ENCODE results near the gene TLN1.

TLN1 gene

DNA sequence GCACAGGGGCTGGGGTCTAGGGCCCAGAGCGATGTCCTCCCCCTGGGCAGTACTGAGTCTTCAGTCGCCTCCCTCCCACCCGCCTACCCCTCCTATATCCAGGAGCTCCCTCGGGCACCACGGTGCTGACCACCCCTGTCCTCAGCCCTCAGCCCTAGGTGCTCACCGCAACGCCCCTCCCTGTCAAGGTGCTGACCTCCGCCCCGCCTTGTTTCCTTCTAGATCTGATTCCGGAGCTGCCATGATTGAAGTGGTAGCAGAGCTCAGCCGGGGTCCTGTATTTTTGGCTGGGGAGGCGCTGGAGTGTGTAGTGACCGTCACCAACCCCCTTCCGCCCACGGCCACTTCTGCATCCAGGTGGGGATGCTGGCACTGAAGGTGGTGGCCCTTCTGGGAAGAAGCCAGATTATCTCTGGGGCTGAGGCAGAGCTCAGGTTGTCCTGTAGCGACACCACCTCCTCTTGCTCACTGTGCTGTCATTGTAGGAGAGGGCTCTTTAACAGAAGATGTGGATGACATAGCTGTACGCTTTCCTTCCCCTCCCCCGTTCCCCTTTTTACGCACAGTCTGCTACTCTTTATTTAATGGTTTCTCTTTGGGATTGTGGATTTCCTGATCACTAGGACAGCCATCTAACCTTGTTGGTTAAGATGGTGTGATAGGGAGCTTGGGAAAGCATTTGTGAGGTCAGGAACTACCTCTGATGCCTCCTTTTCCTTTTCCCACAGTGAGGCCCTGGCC is 17.7 kb upstream of the TLN1 start:
- DNase-seq: no peak

DNA sequence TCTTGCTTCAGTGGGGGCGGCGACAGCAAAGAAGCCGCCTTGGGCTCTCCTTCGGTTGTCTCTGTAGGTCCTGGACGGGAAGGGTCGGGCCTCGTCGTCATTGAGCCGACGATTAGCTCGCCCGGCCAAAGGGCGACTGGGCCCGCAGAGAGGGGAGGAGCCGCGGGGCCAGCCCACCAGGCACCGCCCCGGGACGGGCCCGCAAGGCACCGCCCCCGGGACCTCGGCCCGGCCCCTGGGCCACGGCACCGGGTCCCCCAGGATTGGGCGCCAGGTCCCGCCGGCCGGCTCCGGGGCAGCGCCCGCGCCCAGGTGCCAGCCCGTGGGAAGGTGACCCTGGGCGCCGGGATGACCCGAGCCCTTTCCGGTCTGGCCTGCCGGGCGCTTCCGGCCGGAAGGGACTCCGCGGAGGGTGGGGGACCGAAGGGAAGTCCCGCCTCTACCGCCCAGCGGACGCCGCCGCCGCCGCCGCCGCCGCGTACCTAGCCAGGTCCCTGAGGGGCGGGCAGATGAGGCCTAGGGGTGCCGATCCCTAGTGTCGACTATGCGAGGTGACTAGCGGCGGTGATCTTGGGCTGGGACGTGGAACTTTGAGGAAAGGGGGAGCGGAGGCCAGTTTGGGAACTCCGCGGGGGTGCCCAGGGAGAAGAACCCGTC is 17.0 kb upstream of the TLN1 start, which contains the start of the genes GBA2 and RGP1:
TSS of gene GBA2 (minus strand) at position 371 of the 657 bp plus-strand sequence. CDS start 524 bp downstream, outside the sequence.
TSS of gene RGP1 (plus strand) at position 430 of the 657 bp plus-strand sequence. CDS start 469 bp downstream, outside the sequence.
- peak; percentile 6 for DNase-seq

- no peak for DNase-seq
Measured at GRCh38 chr9:35748242-35748857, 16.4 kb upstream of the TLN1 start.

GRCh38 chr9:35746583-35746982 is 14.6 kb upstream of the TLN1 start:
- DNase-seq: no peak

- no peak for DNase-seq
Measured at GRCh38 chr9:35745569-35745968, 13.6 kb upstream of the TLN1 start.

GRCh38 chr9:35743880-35744518 is 12.0 kb upstream of the TLN1 start:
- no peak for DNase-seq

- no peak for DNase-seq
Measured at GRCh38 chr9:35743452-35743851, 11.5 kb upstream of the TLN1 start.

DNA sequence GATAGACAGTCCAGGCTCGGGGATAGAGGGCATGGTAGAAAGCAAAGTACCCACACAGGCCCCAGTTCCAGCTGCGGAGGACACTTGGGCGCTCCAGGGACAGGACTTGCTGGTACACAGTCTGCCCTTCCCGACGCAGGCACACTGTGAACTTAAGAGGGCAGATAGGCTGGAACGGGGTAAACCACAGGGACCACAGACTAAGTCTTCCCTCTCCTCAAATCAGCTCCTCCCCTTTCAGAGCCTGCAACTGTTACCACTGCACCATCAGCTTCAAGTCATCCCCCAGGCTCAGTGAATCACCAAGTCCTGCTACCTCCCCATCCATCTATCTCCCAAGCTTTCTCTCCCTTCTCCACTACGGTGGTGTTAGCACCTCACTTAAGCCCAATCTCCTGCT is 9.7 kb upstream of the TLN1 start:
- no peak for DNase-seq

GRCh38 chr9:35740243-35740642 is 8.2 kb upstream of the TLN1 start:
- no peak for DNase-seq

GRCh38 chr9:35738924-35739323 is 6.9 kb upstream of the TLN1 start:
- DNase-seq: no peak

DNA sequence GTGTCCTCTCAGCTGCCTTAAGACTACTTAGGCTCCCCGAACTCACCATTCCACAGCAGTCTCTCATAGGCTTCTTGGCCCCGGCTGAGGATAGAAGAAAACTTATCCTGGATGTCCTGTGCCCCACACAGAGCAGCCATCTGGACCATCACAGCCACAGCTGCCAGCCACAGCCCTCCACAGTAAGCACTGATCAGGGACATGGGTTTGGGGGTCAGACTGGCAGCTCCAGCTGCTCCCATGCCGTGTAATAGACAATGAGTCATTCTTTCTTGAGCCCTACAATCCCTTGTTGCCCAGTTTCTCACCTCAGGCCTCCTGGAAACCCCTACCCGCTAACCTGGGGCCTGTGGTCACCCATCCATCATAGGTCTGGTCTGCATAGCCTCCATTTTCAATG is 6.2 kb upstream of the TLN1 start:
- DNase-seq: no peak

DNA sequence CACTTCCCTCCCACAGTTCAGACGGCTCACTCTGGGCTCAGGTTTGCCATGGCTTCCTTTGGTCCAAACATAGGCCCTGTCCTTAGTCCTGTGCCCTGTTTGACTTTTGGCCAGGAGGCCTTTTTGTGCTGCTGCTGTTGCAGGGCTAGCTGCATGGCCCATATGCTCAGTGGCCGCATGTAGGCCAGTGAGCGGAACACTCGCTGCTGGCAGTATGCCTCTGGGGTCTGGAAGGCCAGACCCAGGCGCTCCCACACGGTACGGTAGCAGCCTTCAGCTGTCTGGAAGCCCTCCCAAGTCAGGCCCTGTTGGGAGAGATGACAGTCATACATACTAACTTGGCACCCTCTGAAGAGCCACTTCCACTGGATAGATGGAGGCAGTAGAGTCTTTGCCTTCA is 5.1 kb upstream of the TLN1 start:
- DNase-seq: no peak

- DNase-seq: peak; percentile 4
Measured at GRCh38 chr9:35736201-35736633, 4.2 kb upstream of the TLN1 start.

GRCh38 chr9:35734096-35734495 is 2.1 kb upstream of the TLN1 start:
- no peak for DNase-seq

DNA sequence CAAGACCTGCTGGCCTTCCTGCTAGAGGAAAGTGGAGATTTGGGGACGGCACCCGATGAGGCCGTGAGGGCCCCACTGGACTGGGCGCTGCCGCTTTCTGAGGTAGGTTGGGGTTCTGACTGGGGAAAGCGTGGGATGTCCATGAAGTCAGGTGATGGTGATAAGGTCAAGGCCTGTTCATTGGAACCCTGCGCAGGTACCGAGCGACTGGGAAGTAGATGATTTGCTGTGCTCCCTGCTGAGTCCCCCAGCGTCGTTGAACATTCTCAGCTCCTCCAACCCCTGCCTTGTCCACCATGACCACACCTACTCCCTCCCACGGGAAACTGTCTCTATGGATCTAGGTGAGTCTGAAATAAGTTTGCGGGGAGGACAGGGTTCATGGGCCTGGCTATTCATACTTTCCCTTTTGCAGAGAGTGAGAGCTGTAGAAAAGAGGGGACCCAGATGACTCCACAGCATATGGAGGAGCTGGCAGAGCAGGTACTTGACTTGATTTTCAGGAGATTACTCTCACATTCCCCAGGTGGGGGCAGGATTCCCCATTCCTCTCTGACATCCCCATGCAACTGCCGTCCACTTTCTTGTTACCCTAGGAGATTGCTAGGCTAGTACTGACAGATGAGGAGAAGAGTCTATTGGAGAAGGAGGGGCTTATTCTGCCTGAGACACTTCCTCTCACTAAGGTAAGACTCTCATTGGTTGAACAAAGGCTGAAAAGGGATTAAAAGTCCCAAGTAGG is 976 bp upstream of the TLN1 start:
- peak; percentile 13 for DNase-seq

- no peak for DNase-seq
Measured at GRCh38 chr9:35731415-35732184, 395 bp downstream of the TLN1 start.

GRCh38 chr9:35730486-35730854 is 1.5 kb downstream of the TLN1 start:
- no peak for DNase-seq

DNA sequence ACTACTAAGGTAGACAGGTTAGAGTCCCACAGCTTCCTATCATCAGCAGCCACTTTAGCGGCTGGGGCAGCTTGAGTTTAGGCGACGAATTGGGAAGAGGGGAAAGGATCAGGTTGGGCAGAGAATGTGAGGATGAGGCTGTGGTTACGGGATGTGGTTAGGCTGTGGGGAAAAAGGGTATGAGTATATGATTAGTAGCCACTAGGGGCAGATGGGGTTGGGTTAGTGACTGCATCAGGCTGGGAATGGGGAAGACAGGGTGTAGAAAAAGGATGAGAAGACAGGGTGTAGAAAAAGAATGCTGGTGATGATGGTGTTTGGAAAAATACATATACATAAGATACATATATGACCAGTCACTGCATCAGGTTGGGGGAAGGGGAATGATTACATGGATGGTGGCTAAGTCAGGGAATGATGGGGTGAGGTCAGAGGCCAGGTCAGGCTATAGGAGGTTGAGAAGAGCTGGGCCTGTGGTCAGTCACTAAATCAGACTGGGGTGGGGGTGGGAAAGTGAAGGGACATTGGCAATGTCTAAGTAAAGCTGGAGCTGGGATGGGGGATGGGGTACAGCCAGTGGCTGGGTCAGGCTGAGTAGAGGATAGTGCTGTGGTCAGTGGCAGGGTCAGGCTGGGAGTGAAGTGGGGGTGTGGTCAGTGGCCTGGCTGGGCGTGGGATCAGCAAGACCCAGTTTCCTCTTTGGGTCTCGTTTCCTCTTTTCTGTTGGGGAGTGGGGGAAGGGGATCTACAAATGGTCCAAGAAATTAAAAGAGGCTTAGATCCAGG is 2.1 kb downstream of the TLN1 start:
- no peak for DNase-seq

DNA sequence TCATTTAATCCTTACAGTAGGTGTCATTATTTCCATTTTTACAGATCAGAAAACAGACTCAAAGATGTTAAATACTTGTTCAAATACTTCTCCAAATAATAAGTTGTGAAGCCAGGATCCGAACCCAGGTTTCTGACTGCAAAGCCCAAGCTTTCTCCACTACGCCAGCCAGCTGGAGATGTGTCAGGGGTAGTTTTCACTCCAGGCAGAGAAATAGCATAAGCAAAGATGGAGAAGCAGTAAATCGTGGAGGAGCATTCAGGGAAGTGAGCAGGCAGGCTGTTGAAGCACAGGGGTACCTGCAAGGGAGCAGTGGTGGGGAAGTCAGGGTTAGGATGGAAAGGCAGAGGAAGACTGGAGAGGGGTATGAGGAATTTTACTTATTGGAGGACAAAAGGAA is 2.9 kb downstream of the TLN1 start:
- no peak for DNase-seq

DNA sequence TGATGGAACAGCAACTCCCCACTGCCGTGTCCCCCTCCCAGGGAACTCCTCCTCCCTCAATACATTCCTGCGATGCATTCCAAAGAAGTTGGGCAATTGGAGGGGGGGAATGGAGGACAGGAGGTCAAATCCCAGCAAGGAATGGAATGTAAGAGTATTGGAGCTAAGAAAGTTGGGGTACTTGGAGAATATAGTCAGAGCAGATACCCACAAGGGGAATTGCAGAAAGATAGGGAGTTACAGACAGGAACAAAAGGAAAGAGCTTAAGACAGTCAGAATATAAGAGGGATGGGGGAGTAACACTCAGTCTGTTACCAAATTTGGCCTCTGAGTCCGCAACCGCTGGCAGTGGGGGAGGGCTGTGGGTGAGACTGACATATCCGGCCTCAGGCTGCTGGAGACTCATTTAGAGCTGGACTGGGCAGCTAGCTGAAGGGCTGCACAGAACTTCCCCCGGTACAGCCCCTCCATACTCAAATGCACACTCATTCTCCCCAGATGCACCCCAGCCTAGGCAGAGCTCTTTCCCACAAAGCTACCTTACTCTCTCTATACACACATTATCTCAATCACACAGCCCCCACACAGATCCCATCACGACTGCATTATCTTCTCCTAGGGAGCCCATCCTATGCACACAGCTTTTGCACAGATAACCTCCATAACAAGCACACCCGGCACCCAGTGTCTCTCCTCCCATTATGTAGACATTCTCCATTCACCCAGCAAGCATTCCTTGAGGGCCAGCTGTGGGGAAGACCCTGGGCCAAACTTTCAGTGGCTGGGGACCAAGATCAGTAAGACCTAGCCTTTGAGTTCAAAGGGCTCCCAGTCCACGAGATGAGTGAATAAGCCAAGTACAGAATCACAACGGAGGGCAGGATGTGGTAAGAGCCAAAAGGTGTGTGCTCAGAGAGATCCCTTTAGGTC is 3.7 kb downstream of the TLN1 start:
- DNase-seq: no peak

Measured in SHP77 treated with DMSO at 0.1 percent for 48 hours (cell line).